IPS DF 4.7 (cell line): ENCODE data around the gene TOX3.

Source experiments
- DNase-seq: peaks from one replicate; pipeline ENCODE4 v3.0.0-alpha.2; 2013; ENCODE audit warnings: low spot score; ENCODE audit errors: extremely low read depth

The TOX3 gene

GRCh38 chr16:52547004-52547833 is at the start of gene TOX3:
Gene TOX3, minus strand, starts transcription at chr16:52547143. Its CDS starts 420 bp downstream, at chr16:52546723.
- no peak for DNase-seq

- no peak for DNase-seq
Measured at GRCh38 chr16:52592778-52593177, 45.8 kb upstream of the TOX3 start.

- no peak for DNase-seq
Measured at GRCh38 chr16:52591934-52592592, 45.1 kb upstream of the TOX3 start.

- no peak for DNase-seq
Measured at GRCh38 chr16:52591471-52591870, 44.5 kb upstream of the TOX3 start.

GRCh38 chr16:52586159-52586558 is 39.2 kb upstream of the TOX3 start:
- DNase-seq: no peak

- DNase-seq: no peak
Measured at GRCh38 chr16:52584354-52585320, 37.7 kb upstream of the TOX3 start.

GRCh38 chr16:52581530-52581929 is 34.6 kb upstream of the TOX3 start:
- no peak for DNase-seq

- DNase-seq: no peak
Measured at GRCh38 chr16:52580488-52580887, 33.5 kb upstream of the TOX3 start.

GRCh38 chr16:52578829-52579498 is 32.0 kb upstream of the TOX3 start:
- no peak for DNase-seq

- no peak for DNase-seq
Measured at GRCh38 chr16:52578007-52578828, 31.3 kb upstream of the TOX3 start.

- DNase-seq: no peak
Measured at GRCh38 chr16:52577130-52577706, 30.3 kb upstream of the TOX3 start.

GRCh38 chr16:52573365-52574299 is 26.7 kb upstream of the TOX3 start:
- no peak for DNase-seq

- no peak for DNase-seq
Measured at GRCh38 chr16:52572656-52573055, 25.7 kb upstream of the TOX3 start.

GRCh38 chr16:52570495-52571091 is 23.6 kb upstream of the TOX3 start:
- no peak for DNase-seq

- no peak for DNase-seq
Measured at GRCh38 chr16:52569701-52570100, 22.8 kb upstream of the TOX3 start.

GRCh38 chr16:52568983-52569690 is 22.2 kb upstream of the TOX3 start:
- DNase-seq: no peak

GRCh38 chr16:52568495-52568894 is 21.6 kb upstream of the TOX3 start:
- no peak for DNase-seq

- no peak for DNase-seq
Measured at GRCh38 chr16:52567193-52567592, 20.2 kb upstream of the TOX3 start.
